Middle frontal gyrus (tissue), 1 donor: Measurements from ENCODE around the gene GP5.

Experiments
- DNase-seq: peaks from one replicate; pipeline ENCODE4 v3.0.0-alpha.2; 2015; ENCODE audit warnings: low spot score; ENCODE audit errors: extremely low spot score

GP5 gene

DNA sequence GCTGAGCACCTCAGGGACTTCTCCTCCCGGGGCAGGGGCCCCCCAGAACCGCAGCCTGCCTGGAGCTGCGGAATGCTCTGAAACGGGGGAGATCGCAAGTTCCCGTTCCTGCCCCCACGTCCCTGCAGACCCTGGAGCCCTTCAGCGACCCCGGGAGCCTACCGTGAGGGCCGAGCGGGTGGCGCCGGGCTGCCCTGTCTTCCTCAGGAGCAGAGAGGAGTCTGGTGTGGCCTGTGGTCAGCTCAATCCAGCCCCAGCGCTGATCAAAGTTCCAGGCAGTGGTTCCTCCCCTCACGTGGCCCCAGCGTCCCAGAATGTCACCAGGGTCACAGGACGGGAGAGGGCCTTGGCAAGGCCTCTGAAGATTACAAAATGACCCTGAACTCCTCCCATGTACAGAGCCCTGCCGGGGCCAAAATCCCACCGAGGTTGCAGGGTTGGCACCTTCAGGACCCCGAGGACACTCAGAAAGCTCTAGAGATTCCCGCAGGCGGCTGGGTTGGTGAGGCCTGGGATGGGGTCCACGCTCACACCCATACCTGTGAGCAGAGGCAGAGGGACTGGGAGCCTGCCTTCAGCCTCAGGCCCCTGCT, 47.9 kb downstream of the GP5 start, which contains the start of gene CPN2:
CPN2 (minus strand) TSS at position 249 of the 593 bp plus-strand sequence. CDS start 8,626 bp downstream, outside the sequence.
- DNase-seq = no peak

DNA sequence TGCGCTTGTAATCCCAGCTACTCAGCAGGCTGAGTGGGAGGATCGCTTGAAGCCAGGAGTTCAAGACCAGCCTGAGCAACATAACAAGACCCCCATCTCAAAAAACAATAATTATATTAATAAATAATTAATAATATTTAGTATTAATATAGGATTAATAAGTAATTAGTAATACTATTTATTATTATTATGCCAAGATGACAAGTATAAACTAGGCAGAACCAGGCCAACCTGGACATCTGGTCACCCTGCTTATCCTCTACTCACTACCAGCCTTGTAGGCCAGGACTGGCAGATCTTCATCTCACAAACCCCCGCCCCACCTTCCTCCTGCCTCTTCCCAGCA, 48.4 kb downstream of the GP5 start:
- no peak for DNase-seq

DNA sequence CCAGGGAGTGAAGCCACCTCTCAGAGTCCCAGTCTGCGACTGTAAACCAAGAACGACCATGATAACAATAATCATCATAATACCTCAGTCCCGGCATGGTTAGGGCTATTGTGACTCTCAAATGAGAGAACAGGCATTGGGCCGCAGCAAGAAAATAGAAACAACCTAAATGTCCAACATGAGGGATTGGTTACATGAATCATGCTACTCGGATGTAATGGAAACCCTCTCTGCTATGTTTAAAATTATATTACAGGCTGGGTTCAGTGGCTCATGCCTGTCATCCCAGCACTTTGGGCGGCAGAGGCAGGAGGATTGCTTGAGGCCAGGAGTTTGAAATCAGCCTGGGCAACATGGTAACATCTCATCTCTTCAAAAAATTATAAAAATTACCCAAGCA, 50.7 kb downstream of the GP5 start:
- no peak for DNase-seq

DNA sequence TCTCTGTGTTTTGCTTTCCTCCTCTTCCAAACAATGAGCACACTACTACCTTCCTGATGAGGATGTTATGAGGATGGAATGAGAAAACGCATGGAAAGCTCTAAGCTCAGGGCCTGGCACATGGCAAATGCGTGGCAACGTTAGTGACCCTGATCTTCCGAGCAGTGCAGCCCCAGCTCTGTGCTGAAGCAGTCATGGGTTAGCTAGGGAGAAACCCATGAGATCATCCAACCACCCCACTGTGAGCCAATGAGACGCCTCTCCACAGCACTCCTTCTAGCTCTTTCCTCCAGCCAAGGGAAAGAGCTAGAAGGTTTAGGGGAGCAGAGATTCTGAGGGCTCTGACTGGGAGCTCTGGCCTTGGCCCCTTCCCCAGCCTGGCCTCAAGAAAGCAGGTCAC, 52.4 kb downstream of the GP5 start:
- DNase-seq = no peak

- no peak for DNase-seq
These were observed 53.0 kb downstream of the GP5 start for GRCh38 chr3:194346035-194346434.
